OCI-LY7 (cell line): ENCODE results near the gene DPYSL3.

Experiments used
- CTCF ChIP-seq: fragments of 200-600 bp; sonication (generic); conservative IDR thresholded peaks from 2 replicates; pipeline ENCODE4 v1.5.1; 2014; ENCODE audit warnings: mild to moderate bottlenecking, antibody characterized with exemption, low read length, moderate library complexity, mixed read lengths
- EZH2phosphoT487 ChIP-seq: fragments of 200-600 bp; sonication (generic); IDR thresholded peaks from 2 replicates; pipeline ENCODE4 v1.6.1; 2018; ENCODE audit warnings: low read depth, borderline replicate concordance, mild to moderate bottlenecking, mixed run types, antibody characterized with exemption, low read length, moderate library complexity, mixed read lengths

- TF ChIP-seq CTCF (no peak), EZH2phosphoT487 (no peak)
These were observed 3.0 kb upstream of the DPYSL3 start for GRCh38 chr5:147512659-147513379.
